Endothelial cell of umbilical vein (primary cell): Measurements from ENCODE around the gene PPP2R3C. TPM values are rescaled to one million over a fixed set of nuclear protein-coding genes. Genes with fewer than 3 reads are reported as not detected.

Source experiments
- BruUV-seq: library from RNA; stranded (reverse); fragments of 400-500 nt; replicated peaks from 2 replicates; lab custom pipeline; 2021; lab: Mats Ljungman, UMichigan
- CTCF ChIA-PET: fragments of 300-600, 350-600 bp; sonication (Branson Sonifier 250); formaldehyde crosslinking; loops from one replicate; lab custom pipeline; 2021; ENCODE audit warnings: antibody characterized with exemption, inconsistent platforms; lab: Charles Lee
- POLR2A ChIA-PET: fragments of 300-600, 350-600 bp; sonication (Branson Sonifier 250); formaldehyde crosslinking; loops from one replicate; lab custom pipeline; 2021; ENCODE audit warnings: antibody characterized with exemption, inconsistent platforms; lab: Charles Lee
- DNase-seq: peaks from one replicate; pipeline ENCODE4 v3.0.0-alpha.2; 2011; ENCODE audit warnings: low read depth, low spot score
- FAIRE-seq: peaks from 2 replicates; lab custom pipeline; 2011; peaks lifted over from hg19 to GRCh38; lab: Jason Lieb, UNC
- H2AFZ ChIP-seq: 2 replicates; pipeline ENCODE4 v1.6.0; 2012; ENCODE audit warnings: low read depth, low read length, control low read depth, inconsistent platforms
- H3K27ac ChIP-seq: 2 replicates; pipeline ENCODE4 v1.5.1; 2011; ENCODE audit warnings: low read depth, mild to moderate bottlenecking, control low read depth, low read length, moderate library complexity; ENCODE audit not compliant: insufficient read depth
- H3K27me3 ChIP-seq, 2 experiments: 2 replicates each; pipeline versions ENCODE4 v1.6.0 to v1.6.1; 2011; ENCODE audit warnings: low read length in 2 of 2, mixed read lengths in 1 of 2; ENCODE audit not compliant: control insufficient read depth in 2 of 2, insufficient read depth in 2 of 2
- H3K36me3 ChIP-seq, 2 experiments: 2 replicates in 1 of 2; 3 replicates in 1 of 2; pipeline ENCODE4 v1.5.1; 2011; ENCODE audit warnings: low read length in 2 of 2, mild to moderate bottlenecking in 1 of 2, moderate library complexity in 1 of 2; ENCODE audit not compliant: control insufficient read depth in 2 of 2, insufficient read depth in 2 of 2; ENCODE audit errors: extremely low read depth in 1 of 2
- H3K4me1 ChIP-seq: 3 replicates; pipeline ENCODE4 v1.5.1; 2011; ENCODE audit warnings: mild to moderate bottlenecking, low read length; ENCODE audit not compliant: control insufficient read depth, insufficient read depth; ENCODE audit errors: extremely low read depth
- H3K4me2 ChIP-seq: 2 replicates; pipeline ENCODE4 v1.6.1; 2011; ENCODE audit warnings: low read length, control low read depth, mixed read lengths; ENCODE audit not compliant: insufficient read depth
- H3K4me3 ChIP-seq, 3 experiments: fragments of 200-600 bp in 1 of 3; sonication (generic), shearing (Covaris generic) in 1 of 3; replicated peaks in 1 of 3; 2 replicates each; pipeline ENCODE4 v1.5.1; 2011 to 2016; ENCODE audit warnings: control low read depth in 3 of 3, low read length in 3 of 3, mild to moderate bottlenecking in 2 of 3, inconsistent platforms in 1 of 3, low read depth in 1 of 3, moderate library complexity in 1 of 3; ENCODE audit not compliant: insufficient read depth in 1 of 3
- H3K79me2 ChIP-seq: 2 replicates; pipeline ENCODE4 v1.6.0; 2012; ENCODE audit warnings: low read length, inconsistent platforms; ENCODE audit not compliant: control insufficient read depth, insufficient read depth
- H3K9ac ChIP-seq: replicated peaks from 2 replicates; pipeline ENCODE3; 2011; ENCODE audit warnings: low read length, control low read depth; ENCODE audit not compliant: insufficient read depth; ENCODE audit errors: extremely low read depth
- H3K9me1 ChIP-seq: replicated peaks from 3 replicates; pipeline ENCODE4 v1.6.0; 2011; ENCODE audit warnings: mild to moderate bottlenecking, low read length; ENCODE audit not compliant: control insufficient read depth, insufficient read depth; ENCODE audit errors: extremely low read depth
- H3K9me3 ChIP-seq: replicated peaks from 2 replicates; pipeline ENCODE4 v1.5.1; 2012; ENCODE audit warnings: low read length, inconsistent platforms; ENCODE audit not compliant: control insufficient read depth, insufficient read depth
- H4K20me1 ChIP-seq: replicated peaks from 2 replicates; pipeline ENCODE3; 2011; ENCODE audit warnings: mild to moderate bottlenecking, low read length; ENCODE audit not compliant: control insufficient read depth, insufficient read depth; ENCODE audit errors: extremely low read depth
- CTCF ChIP-seq, 2 donors: IDR thresholded peaks; 1 replicate in 1 of 2; 2 replicates in 1 of 2; pipeline ENCODE4 v1.5.1; 2011; ENCODE audit warnings: low read length in 2 of 2, mild to moderate bottlenecking in 2 of 2, moderate library complexity in 2 of 2, control low read depth in 1 of 2, inconsistent platforms in 1 of 2, low read depth in 1 of 2; ENCODE audit not compliant: insufficient read depth in 1 of 2; ENCODE audit errors: extremely low read depth in 1 of 2
- EZH2 ChIP-seq: IDR thresholded peaks from 2 replicates; pipeline ENCODE4 v1.6.1; 2012; ENCODE audit warnings: borderline replicate concordance, low read depth, mild to moderate bottlenecking, moderate library complexity, low read length, inconsistent platforms; ENCODE audit not compliant: severe bottlenecking
- FOS ChIP-seq: IDR thresholded peaks from 2 replicates; pipeline ENCODE4 v1.6.1; 2011; ENCODE audit warnings: mild to moderate bottlenecking, low read length, moderate library complexity, borderline replicate concordance; ENCODE audit not compliant: insufficient read depth
- GATA2 ChIP-seq: IDR thresholded peaks from 2 replicates; pipeline ENCODE4 v1.7.0; 2011; ENCODE audit warnings: low read depth, mild to moderate bottlenecking, moderate library complexity, mixed read lengths, low read length; ENCODE audit not compliant: insufficient read length, insufficient read depth
- JUN ChIP-seq: IDR thresholded peaks from 2 replicates; pipeline ENCODE4 v1.6.1; 2011; ENCODE audit warnings: borderline replicate concordance, low read depth; ENCODE audit not compliant: insufficient read length, insufficient read depth
- MAX ChIP-seq: IDR thresholded peaks from 2 replicates; pipeline ENCODE4 v1.6.1; 2011; ENCODE audit not compliant: insufficient read depth, insufficient read length
- MYC ChIP-seq: IDR thresholded peaks from one replicate; pipeline ENCODE4 v1.6.1; 2011; ENCODE audit warnings: mild to moderate bottlenecking, low read depth, low read length
- POLR2A ChIP-seq: IDR thresholded peaks from 2 replicates; pipeline ENCODE4 v1.6.1; 2012; ENCODE audit warnings: low read depth, mild to moderate bottlenecking, control low read depth, low read length
- POLR2AphosphoS5 ChIP-seq: IDR thresholded peaks from 2 replicates; pipeline ENCODE4 v1.6.1; 2012; ENCODE audit warnings: low read depth, mild to moderate bottlenecking, control low read depth, low read length, moderate library complexity; ENCODE audit not compliant: insufficient read depth
- dilution Hi-C: fragments of 300-500 bp; cut with MboI; formaldehyde crosslinking; loops from one replicate; pipeline ENCODE4 v1.15.0; 2019; ENCODE audit warnings: low sequenced_read_pairs; ENCODE audit not compliant: extremely low pct_ligation_motif_present
- intact Hi-C: fragments of 100-400 bp; cut with micrococcal nuclease; formaldehyde crosslinking; loops from one replicate; pipeline ENCODE4 v1.10.0; 2022
- polyA plus RNA-seq, 4 experiments: library from polyadenylated mRNA; depleted of rRNA in 3 of 4; stranded (reverse) in 3 of 4; unstranded in 1 of 4; fragments of >200 nt; gene quantifications; 2 replicates each; pipeline versions ENCODE4 v1.2.1 to v1.2.3, GENCODE V29; 2011 to 2012; ENCODE audit warnings: missing spikeins in 1 of 4
- total RNA-seq: library from RNA; stranded (reverse); gene quantifications from 2 replicates; pipeline ENCODE4 v1.2.3, GENCODE V29; 2021

The PPP2R3C gene
- total and polyA plus RNA-seq, 2 donors (not counting 3 experiments of a cell fraction or from before 2014, with no cell fraction given): 10.2 to 40.6 TPM

GRCh38 chr14:35149239-35149638 lies 27.4 kb upstream of the PPP2R3C start:
- H3K4me3 ChIP-seq: no peak overlapping the region
- BruUV-seq: no TSS peak
- H3K9me1 ChIP-seq: no peaks in the 10 kb centered on the region
- no peaks in the 10 kb centered on the region for H4K20me1 ChIP-seq
- POLR2A ChIA-PET: no interaction called here
- dilution Hi-C loops (no loop called here), intact Hi-C loops (no loop called here)
- H3K27ac ChIP-seq: no peak overlapping the region
- no peaks in the 10 kb centered on the region for H3K9me3 ChIP-seq
- TF ChIP-seq MAX (no peak), CTCF (IDR thresholded peaks at IDR 0.05; ENCODE audit: extremely low read depth in 1 of 2, insufficient read depth in 1 of 2, low read depth in 1 of 2, low read length in 2 of 2) (no peak), JUN (no peak), FOS (no peak), EZH2 (no peak), POLR2A (no peak), GATA2 (no peak), MYC (no peak), POLR2AphosphoS5 (no peak)
- H3K27me3 ChIP-seq: no peaks in the 10 kb centered on the region
- no peaks in the 10 kb centered on the region for H3K36me3 ChIP-seq
- H2AFZ ChIP-seq: no peak overlapping the region
- H3K4me1 ChIP-seq: no peaks in the 10 kb centered on the region
- no peak overlapping the region for H3K4me2 ChIP-seq
- no peak overlapping the region for H3K9ac ChIP-seq
- CTCF ChIA-PET: interaction anchor here (1.5 kb wide), 1 partner anchor 10 kb away, joined by 4 read pairs; no protein-coding TSS in a partner anchor
- no peaks in the 10 kb centered on the region for H3K79me2 ChIP-seq
- no peak for FAIRE-seq
- no peak for DNase-seq
